Heart right ventricle (tissue), 16 donors: ENCODE measurements around the gene VPS13D. TPM values are rescaled to one million over a fixed set of nuclear protein-coding genes. Genes with fewer than 3 reads are reported as not detected.
A peak's percentile ranks its signal among the peaks of the same experiment; 100 is the strongest.

ENCODE experiments used
- ATAC-seq, 8 donors: fragments of 200-7000 bp; cut with Tn5 transposase; one replicate each; pipeline ENCODE4 v1.9.1; 2020; ENCODE audit warnings: mild to moderate bottlenecking in 8 of 8, moderate library complexity in 8 of 8, moderate number of reproducible peaks in 1 of 8
- DNase-seq, 2 donors: peaks; one replicate each; pipeline ENCODE4 v3.0.0-alpha.2; 2020
- H3K27ac ChIP-seq, 10 donors: fragments of 200-600 bp; sonication (generic) in 2 of 10; one replicate each; pipeline versions ENCODE4 v1.5.0 to v1.8.0; 2020 to 2022; ENCODE audit warnings: mild to moderate bottlenecking in 3 of 10
- H3K27me3 ChIP-seq, 7 donors: fragments of 200-600 bp; one replicate each; pipeline ENCODE4 v1.8.0; 2021 to 2022; ENCODE audit warnings: mild to moderate bottlenecking in 2 of 7
- H3K36me3 ChIP-seq, 9 donors: fragments of 200-600 bp; sonication (generic) in 1 of 9; one replicate each; pipeline versions ENCODE4 v1.5.0 to v1.8.0; 2020 to 2022; ENCODE audit warnings: mild to moderate bottlenecking in 2 of 9
- H3K4me1 ChIP-seq, 9 donors: fragments of 200-600 bp; sonication (generic) in 1 of 9; one replicate each; pipeline versions ENCODE4 v1.5.0 to v1.8.0; 2020 to 2022; ENCODE audit warnings: mild to moderate bottlenecking in 4 of 9
- H3K4me3 ChIP-seq, 10 donors: fragments of 200-600 bp; sonication (generic) in 2 of 10; one replicate each; pipeline versions ENCODE4 v1.5.0 to v1.8.0; 2020 to 2022; ENCODE audit warnings: mild to moderate bottlenecking in 7 of 10, moderate library complexity in 2 of 10
- H3K9me3 ChIP-seq, 11 donors: fragments of 200-600 bp in 10 of 11; sonication (generic) in 2 of 11; one replicate each; pipeline versions ENCODE4 v1.5.0 to v1.8.0; 2013 to 2022; ENCODE audit warnings: mild to moderate bottlenecking in 2 of 11, control low read depth in 1 of 11, moderate library complexity in 1 of 11
- WGBS, 2 donors: extraction: QIAGEN DNeasy Blood & Tissue Kit; methylation state at CpG; one replicate each; pipeline ENCODE4 v1.1.7; 2013; ENCODE audit warnings: inconsistent platforms in 1 of 2; 5-methylcytosine and 5-hydroxymethylcytosine counted together
- intact Hi-C, 10 donors: fragments of 100-400 bp; cut with DNase I; formaldehyde crosslinking; loops; one replicate each; pipeline versions ENCODE4 v1.11.1 to v1.14.2; 2022
- polyA plus RNA-seq, 2 donors: library from polyadenylated mRNA; stranded (reverse); fragments of 200-250 nt; gene quantifications; one replicate each; pipeline ENCODE4 v1.2.3, GENCODE V29; 2013
- total RNA-seq, 10 donors: library from RNA; stranded (reverse); fragmentation: NEBNext Ultra II Directional in 3 of 10; extraction: Animal tissue kit (Norgen Biotek cat#: 25700) in 3 of 10; gene quantifications; one replicate each; pipeline versions ENCODE4 v1.2.1 to v1.2.4, GENCODE V29; 2021 to 2023
- TF ChIP-seq, protein P1 (sequence below), 9 donors: fragments of 200-600 bp; sonication (generic) in 2 of 9; IDR thresholded peaks; one replicate each; pipeline versions ENCODE4 v1.5.0 to v1.8.0; 2021 to 2022; ENCODE audit warnings: antibody characterized with exemption in 9 of 9, mild to moderate bottlenecking in 5 of 9, moderate library complexity in 1 of 9
- donor health status: Arrhythmogenic right ventricular cardiomyopathy.
- donor health status: ischemic (EF 13 %, LVEDD 7.1; RV severe dilation, severe dysfunction).
- donor health status: healthy with polysubstance abuse.
- donor health status: DM: no; HTN: yes; CAD: no.
- donor health status: DM: no; HTN: no; CAD: no.
- donor health status: ischemic (EF 25% LVEDD 6.9; RV normal size, moderate dysfunction).
- donor health status: ischemic (EF 25% LVEDD 5.7; RV mildly dilated, moderate dysfunction).
- donor health status: healthy.
- donor health status: DM: yes; HTN: yes; CAD: no.
- donor health status: Ischemic cardiomyopathy.
- donor health status: ischemic (EF 35%, LVEDD 5.7; RV mildly dilated, moderate dysfunction).
- donor health status: nonischemic (EF 11% LVEDD 7.7; RV severe dilation, severe dysfunction).
- donor health status: DM: yes; HTN: yes; CAD: no.
- donor health status: PGD.
- donor health status: ischemic (EF 29% LVEDD 5.4; RV normal size, mild dysfunction).
- donor health status: nonischemic (EF 23%, LVEDD 6.1; RV moderate dilation, normal function).

Gene VPS13D
- total and polyA plus RNA-seq, 12 donors, result 36.9 to 161 (median 83.3) TPM

DNA sequence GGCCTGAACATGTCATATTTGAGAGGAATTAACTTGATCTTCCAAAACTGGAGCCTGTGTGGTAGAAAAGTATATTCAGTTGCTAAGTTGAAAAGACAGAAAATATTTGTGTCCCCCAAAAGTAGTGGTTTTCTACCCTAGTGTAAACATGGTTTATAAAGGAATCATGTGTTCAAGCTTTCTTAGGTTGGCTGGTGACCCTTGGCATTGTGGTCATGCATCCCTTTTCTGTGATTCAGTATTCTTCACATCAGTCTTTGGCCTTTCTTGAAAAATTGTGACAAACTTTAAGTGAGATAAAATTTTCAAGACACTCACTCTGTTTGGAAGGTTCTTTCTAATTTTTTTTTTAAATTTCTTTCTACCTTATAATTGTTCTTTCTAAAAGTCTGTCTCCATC, 195.0 kb downstream of the VPS13D start:
- intact Hi-C loops, result no loop called here
- Histone ChIP-seq H3K4me3 (no peak overlapping the region), H3K27me3 (no peaks in the 10 kb centered on the region), H3K36me3 (peaks cover 0 to 72% (median 3%) of the 10 kb centered on the region in 9 donors), H3K9me3 (no peaks in the 10 kb centered on the region), H3K27ac (peak overlapping the region in 7 of 10 donors; percentile 9 to 68 (median 38)), H3K4me1 (peaks cover 5 to 52% (median 35%) of the 10 kb centered on the region in 9 donors)
- ATAC-seq (no peak), DNase-seq (no peak)
- TF ChIP-seq, protein P1, sequence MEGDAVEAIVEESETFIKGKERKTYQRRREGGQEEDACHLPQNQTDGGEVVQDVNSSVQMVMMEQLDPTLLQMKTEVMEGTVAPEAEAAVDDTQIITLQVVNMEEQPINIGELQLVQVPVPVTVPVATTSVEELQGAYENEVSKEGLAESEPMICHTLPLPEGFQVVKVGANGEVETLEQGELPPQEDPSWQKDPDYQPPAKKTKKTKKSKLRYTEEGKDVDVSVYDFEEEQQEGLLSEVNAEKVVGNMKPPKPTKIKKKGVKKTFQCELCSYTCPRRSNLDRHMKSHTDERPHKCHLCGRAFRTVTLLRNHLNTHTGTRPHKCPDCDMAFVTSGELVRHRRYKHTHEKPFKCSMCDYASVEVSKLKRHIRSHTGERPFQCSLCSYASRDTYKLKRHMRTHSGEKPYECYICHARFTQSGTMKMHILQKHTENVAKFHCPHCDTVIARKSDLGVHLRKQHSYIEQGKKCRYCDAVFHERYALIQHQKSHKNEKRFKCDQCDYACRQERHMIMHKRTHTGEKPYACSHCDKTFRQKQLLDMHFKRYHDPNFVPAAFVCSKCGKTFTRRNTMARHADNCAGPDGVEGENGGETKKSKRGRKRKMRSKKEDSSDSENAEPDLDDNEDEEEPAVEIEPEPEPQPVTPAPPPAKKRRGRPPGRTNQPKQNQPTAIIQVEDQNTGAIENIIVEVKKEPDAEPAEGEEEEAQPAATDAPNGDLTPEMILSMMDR (IDR thresholded peaks at IDR 0.05), result no peak

DNA sequence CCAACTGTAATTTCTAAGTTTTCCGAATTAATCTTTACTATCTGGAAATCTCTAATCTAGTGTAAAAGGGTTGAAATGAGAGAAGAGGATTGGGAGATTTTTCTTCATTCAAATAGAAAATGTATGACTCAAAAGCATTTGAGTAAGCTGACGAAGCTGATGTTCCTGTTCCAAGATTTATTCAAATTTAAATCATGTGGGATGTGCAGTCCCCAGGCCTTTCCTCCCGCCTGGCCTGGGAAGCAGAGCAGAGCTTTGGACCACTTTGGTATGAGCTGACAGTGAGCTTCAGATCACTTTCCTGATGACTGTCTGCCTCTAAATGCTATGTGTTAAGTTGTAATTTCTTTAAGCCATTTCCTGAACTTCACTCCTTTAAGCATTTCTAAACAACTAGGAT, 196.2 kb downstream of the VPS13D start:
- Histone ChIP-seq H3K27me3 (no peaks in the 10 kb centered on the region), H3K27ac (no peak overlapping the region), H3K4me1 (peaks cover 5 to 53% (median 29%) of the 10 kb centered on the region in 9 donors), H3K4me3 (no peak overlapping the region), H3K36me3 (peaks cover 0 to 78% (median 3%) of the 10 kb centered on the region in 9 donors), H3K9me3 (no peaks in the 10 kb centered on the region)
- 87 to 90% methylated on average over 3 of the region's 3 CpGs for whole genome bisulfite sequencing, 2 donors
- TF ChIP-seq, protein P1 (IDR thresholded peaks at IDR 0.05), result no peak
- DNase-seq (no peak), ATAC-seq (no peak)
- intact Hi-C loops, result no loop called here

DNA sequence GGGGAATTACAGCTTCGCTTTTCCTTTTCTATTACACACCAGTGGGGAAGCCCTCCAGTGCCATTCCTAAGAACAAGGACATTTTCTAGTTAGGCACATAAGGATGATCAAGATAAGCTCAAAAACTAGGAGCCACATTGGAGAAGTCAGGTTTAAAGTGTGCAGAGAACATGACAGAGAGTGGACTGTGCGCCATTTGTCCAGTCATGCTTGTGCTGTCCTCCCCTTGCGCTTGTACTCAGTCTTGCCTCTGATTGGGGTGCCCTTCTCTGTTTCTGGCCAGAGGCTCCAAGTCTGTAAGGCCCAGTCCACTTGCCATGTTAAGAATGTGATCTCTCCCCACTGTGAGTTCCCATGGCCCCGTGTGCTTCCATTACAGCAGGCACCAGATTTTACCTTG, 198.5 kb downstream of the VPS13D start:
- intact Hi-C loops, result no loop called here
- peaks cover 9 to 53% (median 30%) of the 10 kb centered on the region in 9 donors for H3K4me1 ChIP-seq
- no peak for ATAC-seq
- WGBS, 2 donors, result 92 to 95% methylated on average over 4 of the region's 4 CpGs
- TF ChIP-seq, protein P1 (IDR thresholded peaks at IDR 0.05), result no peak
- peaks cover 0 to 58% (median 3%) of the 10 kb centered on the region in 9 donors for H3K36me3 ChIP-seq
- no peak overlapping the region for H3K27ac ChIP-seq
- DNase-seq, result no peak
- no peaks in the 10 kb centered on the region for H3K9me3 ChIP-seq
- H3K4me3 ChIP-seq, result no peak overlapping the region
- H3K27me3 ChIP-seq, result no peaks in the 10 kb centered on the region

DNA sequence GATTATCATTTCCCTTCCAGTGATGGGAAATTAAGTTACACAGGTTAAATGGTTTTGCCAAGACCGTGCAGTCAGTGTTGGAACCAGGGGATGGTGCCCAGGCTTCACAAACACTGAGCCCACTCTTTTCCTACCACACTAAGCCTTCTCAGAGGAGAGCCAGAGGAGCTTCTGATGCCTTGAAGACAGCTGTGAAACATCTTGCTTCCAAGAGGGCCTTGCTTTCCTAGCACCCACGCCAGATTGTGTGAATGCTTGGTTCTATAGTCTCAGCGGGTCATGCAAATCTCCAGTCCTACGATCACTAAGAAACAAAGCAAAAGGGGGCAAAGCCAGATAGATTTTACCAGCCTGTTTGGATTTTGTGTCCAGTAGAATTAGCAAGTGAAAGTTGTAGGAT, 200.7 kb downstream of the VPS13D start:
- TF ChIP-seq, protein P1 (IDR thresholded peaks at IDR 0.05), result no peak
- WGBS, 2 donors, result 84 to 91% methylated on average over 4 of the region's 4 CpGs
- Histone ChIP-seq H3K27ac (no peak overlapping the region), H3K36me3 (peaks cover 0 to 57% (median 3%) of the 10 kb centered on the region in 9 donors), H3K4me3 (no peak overlapping the region), H3K4me1 (peaks cover 8 to 60% (median 40%) of the 10 kb centered on the region in 9 donors), H3K27me3 (no peaks in the 10 kb centered on the region), H3K9me3 (no peaks in the 10 kb centered on the region)
- intact Hi-C loops, result loop anchor here in 2 of 10 donors (5.0 to 10.0 kb wide), 3 partner anchors 64 to 187 kb away; partner anchors contain the start of gene DHRS3 (in 1 of the 2)
- ATAC-seq, result no peak
- DNase-seq, result no peak
